NOMO-1 treated with dmso at 0.1 percent for 144 hours (cell line): ENCODE data around the gene CNTN1.
"Not testable (repeated sequence)": the region's sequence is repeated elsewhere in the genome, so short reads cannot be mapped to it uniquely, and the experiment has no call there.

ENCODE experiments used
- DNase-seq: peaks from one replicate; lab custom pipeline; 2025; ENCODE audit not compliant: unreplicated experiment; lab: John Stamatoyannopoulos, UW

The CNTN1 gene

GRCh38 chr12:40697566-40698259 lies 5.5 kb downstream of the CNTN1 start:
- no peak for DNase-seq

DNA sequence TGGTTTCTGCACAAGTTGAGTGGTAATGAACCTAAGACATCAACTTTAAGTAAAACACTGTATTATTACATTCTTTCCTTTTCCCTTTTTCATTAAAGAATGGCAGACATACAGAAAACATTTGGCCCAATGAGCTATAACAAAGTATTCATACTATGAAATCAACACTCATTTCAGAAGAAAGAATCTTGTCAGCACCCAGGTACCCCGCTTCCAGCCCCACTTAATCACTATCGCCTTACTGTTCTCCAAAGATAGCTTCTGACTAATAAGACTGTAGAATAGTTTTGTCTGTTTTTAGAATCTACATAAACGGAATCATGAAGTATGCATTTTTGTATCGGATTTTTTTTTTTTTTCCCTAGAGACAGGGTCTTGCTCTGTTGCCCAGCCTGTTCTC lies 9.5 kb downstream of the CNTN1 start:
- no peak for DNase-seq

- no peak for DNase-seq
Observed at GRCh38 chr12:40711121-40711520, 18.9 kb downstream of the CNTN1 start.

DNA sequence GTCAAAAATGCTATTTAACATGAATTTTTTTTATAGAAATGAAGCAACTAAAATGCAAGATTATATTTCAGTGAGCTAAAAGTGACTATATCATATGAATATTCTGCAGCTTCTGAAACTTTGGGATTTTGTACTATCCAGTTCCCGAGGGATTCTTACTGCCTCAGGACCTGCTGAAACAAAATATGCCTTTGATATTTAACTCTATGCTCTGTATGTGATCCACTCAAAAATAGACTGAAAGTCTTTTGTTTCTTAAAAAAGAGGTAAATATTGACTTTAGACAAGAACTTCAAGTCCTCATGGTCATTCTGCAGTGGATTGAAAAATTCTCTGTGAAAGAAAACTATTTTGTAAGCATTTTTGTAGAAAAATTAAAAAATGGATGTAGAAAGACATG lies 22.4 kb downstream of the CNTN1 start:
- DNase-seq = no peak

DNA sequence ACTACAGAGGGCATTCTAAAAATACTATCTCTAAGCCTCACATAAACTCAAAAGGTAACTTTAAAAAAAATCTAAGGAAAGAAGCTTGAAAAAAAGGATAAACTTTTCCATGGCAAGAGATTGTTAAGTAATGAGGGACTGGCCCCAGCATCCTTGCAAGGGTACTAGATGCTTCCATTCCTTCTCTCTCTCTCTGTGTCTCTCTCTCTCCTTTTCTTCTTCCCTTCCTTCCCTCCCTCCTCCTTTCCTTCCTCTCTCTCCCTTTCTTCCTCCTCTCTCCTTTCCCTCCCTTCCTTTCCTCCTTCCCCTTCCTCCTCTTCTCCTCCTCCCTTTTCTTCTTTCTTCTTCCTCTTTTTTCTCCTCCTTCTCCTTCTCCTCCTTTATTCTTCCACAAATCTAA lies 23.8 kb downstream of the CNTN1 start:
- DNase-seq = no peak

GRCh38 chr12:40717576-40717975 lies 25.3 kb downstream of the CNTN1 start:
- no peak for DNase-seq

DNA sequence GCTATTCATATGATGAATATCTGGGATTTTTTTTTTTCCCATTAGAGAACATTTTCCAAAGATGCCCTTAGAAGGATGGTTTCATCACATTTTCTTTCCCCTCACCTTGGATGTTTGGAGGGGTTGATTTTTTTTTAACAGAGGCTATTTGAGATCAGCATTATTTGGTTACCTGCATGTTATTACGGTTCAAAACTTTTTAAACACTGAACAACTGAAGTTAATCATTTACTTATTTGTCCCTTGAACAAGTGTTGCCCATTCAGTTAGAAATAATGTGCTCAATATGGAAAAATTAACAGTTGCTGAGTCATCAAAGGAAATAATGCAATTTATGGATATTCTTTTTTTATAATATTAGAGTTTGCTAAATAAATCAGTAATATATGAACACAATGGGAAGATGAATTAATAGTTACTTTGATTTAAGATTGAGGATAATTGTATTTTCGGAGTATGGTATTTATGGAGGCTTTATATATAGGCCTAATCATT lies 26.7 kb downstream of the CNTN1 start:
- no peak for DNase-seq

DNA sequence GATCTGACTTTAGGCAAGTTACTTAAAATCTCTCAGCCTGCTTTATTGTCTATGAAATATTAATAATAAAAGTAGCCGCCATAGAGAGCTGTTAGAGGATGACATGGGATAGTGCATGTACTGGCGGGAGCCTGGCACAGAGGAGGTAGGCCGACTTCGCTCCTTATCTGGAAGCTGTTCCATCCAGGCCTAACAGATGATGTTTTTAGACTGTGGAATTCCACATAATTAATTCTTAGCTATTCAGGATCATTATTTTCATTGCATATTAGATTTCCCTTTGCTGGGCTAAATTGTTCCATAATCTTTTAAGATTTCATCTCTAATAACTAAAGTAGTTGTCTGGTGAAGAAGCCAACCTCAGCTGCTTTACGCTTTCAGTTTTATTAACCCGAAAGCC lies 30.8 kb downstream of the CNTN1 start:
- no peak for DNase-seq

DNA sequence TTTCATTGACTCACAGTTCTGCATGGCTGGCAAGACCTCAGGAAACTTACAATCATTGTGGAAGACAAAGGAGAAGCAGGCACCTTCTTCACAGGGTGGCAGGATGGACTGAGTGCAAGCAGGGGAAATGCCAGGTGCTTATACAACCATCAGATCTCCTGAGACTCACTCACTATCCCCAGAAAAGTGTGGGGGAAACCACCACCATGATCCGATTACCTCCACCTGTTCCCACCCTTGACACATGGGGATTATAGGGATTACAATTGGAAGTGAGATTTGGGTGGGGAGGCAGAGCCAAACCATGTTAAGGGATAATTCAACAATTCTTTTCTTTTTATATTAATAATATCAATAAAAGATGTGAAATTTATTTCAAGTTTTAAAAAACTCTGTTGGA lies 34.1 kb downstream of the CNTN1 start:
- no peak for DNase-seq

DNA sequence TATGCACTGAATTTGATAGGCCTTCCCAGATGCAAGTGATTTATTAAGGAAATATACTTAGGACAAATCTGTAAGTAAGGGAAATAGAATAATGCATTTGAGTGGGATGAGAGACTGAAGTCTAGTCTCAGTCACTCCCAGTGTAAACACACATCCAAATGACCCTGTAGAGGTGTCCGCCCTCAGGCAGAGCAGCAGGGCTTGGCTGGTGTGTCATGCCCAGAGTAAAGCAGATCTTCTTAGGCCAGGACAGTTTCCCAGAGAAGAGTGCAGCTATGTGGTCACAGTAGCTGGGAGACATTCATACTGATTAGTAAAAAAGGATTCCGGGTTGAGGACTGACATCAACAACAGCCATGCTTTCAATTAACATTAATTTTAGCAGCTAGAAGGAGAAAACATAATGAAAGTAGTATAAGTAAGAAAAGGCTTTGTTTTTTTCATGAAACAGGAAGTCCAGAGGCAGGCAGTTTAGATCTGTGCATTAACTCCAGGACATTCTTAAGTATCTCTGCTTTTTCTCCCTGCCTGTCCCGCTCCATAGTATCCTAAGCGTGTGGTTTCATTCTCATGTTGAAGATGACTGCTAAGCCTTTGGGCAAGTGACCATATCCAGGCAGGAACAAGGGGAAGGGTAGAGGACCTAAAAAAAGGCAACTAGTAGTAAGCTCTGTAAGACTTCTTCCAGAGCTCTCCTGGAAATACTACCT lies 35.7 kb downstream of the CNTN1 start:
- DNase-seq = no peak

DNA sequence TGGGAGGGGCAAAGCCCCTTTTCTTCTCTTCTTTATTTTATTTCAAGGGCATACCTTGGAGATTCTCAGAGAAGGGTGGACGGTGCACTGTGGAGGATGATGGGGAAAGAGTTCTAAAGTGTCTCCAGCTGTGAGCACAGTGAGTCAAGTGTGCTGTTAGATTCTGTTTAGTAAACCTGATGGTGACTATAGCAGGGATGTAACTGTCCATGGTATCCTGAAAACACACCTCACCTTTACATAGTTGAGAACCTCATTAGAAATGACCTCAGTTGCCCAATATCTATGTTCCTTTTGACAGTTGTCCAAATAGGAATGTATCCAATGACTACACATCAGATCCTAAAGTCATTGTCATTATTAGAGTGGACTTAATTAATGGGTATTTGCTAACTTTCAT lies 38.0 kb downstream of the CNTN1 start:
- no peak for DNase-seq

GRCh38 chr12:40733871-40734270 lies 41.6 kb downstream of the CNTN1 start:
- no peak for DNase-seq

GRCh38 chr12:40734276-40734675 lies 42.0 kb downstream of the CNTN1 start:
- DNase-seq = no peak

DNA sequence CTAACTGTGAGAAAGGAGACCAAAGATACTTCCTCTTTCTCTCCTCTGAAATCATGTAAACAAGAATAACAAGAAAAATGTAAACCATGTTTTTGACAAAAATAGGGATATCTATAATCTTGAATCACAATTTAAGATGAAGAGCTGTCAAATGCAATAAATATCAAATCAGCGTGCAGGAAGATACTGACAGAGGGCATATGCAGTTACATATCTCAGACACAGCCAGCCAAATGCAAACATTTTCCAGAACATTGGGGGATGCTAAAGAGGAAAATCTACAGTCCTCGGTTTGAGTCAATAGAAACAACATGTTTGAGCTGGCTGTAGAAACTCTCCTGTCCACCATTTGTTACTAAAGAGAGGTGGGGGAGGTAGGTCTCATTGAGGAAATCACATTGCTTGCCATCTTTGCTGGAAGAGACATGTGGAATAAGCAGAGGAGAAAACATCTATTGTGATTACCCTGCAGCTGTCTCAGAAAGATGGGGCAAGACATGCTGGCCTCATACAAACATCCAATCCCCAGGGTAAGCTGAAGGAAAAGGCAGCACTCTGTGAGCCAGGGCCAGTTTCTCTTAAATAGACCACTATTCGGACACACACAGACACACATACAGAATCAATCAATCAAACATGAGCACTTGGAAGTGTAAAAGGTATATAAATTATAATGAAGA lies 43.5 kb downstream of the CNTN1 start:
- no peak for DNase-seq

- DNase-seq = not testable (repeated sequence)
Observed at GRCh38 chr12:40737416-40737815, 45.2 kb downstream of the CNTN1 start.

DNA sequence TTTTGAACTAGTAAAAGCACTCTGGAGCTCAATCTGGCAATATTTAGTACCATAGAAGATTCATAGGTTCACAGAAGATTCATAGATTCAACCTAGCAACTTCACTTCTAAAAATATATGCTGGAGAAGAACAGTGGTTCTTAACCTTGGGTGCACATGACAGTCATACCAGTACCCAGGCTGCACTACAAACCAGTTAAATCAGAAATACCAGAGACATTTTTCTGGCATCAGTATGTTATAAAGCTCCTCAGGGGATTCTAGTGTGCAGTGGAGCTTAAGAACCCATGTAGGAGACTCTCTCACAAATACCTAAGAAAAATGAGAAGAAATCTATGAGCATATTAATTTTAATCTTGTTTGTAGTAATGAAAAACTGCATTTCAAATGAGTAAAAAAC lies 46.6 kb downstream of the CNTN1 start:
- DNase-seq = no peak

- DNase-seq = no peak
Observed at GRCh38 chr12:40742041-40742440, 49.8 kb downstream of the CNTN1 start.

DNA sequence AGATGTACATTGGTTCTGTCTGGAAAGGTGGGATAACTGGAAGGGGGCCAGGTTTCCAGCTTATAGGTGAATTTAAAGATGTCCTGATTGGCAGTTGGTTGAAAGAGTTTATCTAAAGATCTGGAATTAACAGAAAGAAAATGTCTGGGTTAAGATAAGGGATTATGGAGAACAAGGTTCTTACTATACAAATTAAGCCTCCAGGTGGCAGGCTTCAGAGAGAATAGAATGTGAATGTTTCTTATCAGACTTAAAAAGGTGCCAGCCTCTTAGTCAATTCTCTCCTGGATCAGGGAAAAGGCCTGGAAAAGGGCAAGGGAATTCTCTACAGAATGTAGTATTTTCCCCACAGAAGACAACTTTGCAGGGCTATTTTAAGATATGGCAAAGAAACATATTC lies 53.1 kb downstream of the CNTN1 start:
- no peak for DNase-seq

- DNase-seq = no peak
Observed at GRCh38 chr12:40749863-40750262, 57.6 kb downstream of the CNTN1 start.

DNA sequence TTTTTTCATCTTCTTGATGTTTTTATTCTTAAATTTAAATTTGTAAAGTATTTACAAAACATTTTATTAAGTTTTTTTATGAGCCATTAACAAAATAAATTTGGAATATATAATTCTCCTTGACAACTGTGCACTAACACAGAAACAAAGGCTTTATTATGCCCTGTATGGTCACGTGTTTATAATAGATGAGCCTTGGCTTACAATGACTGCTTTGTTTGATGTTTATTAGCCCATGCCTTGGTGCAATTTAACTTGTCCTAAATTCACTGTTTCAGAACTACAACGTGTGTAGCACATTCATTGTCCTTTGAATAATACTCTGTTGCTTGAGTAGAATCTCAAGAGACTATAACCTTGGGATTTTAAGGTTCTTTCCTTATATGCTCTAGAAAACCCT lies 59.8 kb downstream of the CNTN1 start:
- DNase-seq = no peak

DNA sequence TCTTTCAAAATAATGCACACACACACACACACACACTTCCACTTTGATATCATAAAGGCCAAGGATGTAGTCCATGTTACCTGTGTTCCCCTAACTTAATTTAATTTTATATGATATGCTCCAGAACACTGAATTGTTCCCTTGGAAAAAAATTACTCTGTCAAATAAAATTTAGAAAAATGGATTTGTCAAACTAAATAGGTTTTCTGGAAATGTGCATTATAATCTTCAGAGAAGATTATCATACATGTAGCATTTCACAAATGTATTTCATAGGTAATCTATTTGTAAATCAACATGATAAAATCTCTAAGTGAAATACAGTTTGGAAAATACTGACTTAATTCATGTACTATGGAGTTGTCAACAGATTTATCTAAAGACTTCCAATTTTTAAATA lies 68.6 kb downstream of the CNTN1 start:
- DNase-seq = no peak

- DNase-seq = no peak
Observed at GRCh38 chr12:40762072-40762471, 69.8 kb downstream of the CNTN1 start.
